Ovary (tissue), 3 donors: Measurements from ENCODE around the gene KCNMA1.

Experiments
- CTCF ChIP-seq, 3 donors: fragments of 450-650 bp in 2 of 3; fragments of 200-600 bp in 1 of 3; IDR thresholded peaks; one replicate each; pipeline versions ENCODE4 v1.5.1 to v1.8.0; 2016 to 2022; ENCODE audit warnings: antibody characterized with exemption in 3 of 3, mild to moderate bottlenecking in 1 of 3
- EP300 ChIP-seq: sonication (generic); formaldehyde crosslinking; IDR thresholded peaks from one replicate; pipeline ENCODE4 v1.6.1; 2017; ENCODE audit warnings: antibody characterized with exemption
- POLR2A ChIP-seq: fragments of 450-650 bp; IDR thresholded peaks from one replicate; pipeline ENCODE4 v1.6.1; 2017; ENCODE audit warnings: antibody characterized with exemption, mild to moderate bottlenecking, moderate library complexity
- donor health status: DM: no; HTN: no; CAD: no.

DNA sequence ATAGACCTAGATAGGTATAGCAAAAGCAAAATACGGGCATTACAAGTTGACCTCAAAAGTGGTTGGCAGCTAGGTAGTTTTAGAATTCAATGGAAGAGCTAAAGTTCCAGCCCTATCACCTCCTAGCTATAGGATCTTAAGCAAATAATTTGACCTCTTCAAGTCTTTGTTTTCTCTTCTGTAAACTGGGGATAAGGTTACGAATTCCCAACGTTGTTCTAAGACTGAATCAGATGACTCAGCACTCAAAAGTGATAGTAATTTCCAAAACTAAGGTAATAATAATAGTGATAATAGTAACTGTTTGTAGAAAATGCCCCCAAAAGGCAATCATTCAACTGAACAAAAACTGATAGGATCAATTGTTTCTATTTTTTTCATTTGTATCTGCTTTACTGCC is 445.2 kb downstream of the KCNMA1 start:
- TF ChIP-seq CTCF (IDR thresholded peaks at IDR 0.05): no peak
- no peak for TF ChIP-seq POLR2A
- TF ChIP-seq EP300: no peak
